Sigmoid colon (tissue), 4 donors: ENCODE results near the gene PDZD4.

Experiments used
- EP300 ChIP-seq, 4 donors: sonication (generic); formaldehyde crosslinking; IDR thresholded peaks; one replicate each; pipeline ENCODE4 v1.6.1; 2017; ENCODE audit warnings: antibody characterized with exemption in 4 of 4
- POLR2A ChIP-seq, 2 donors: fragments of 450-650 bp; IDR thresholded peaks; one replicate each; pipeline ENCODE4 v1.6.1; 2016; ENCODE audit warnings: antibody characterized with exemption in 2 of 2, mild to moderate bottlenecking in 2 of 2, moderate library complexity in 2 of 2
- TF ChIP-seq, protein P1 (sequence below), 4 experiments: fragments of 450-650 bp in 3 of 4; fragments of 200-600 bp in 1 of 4; IDR thresholded peaks; one replicate each; pipeline ENCODE4 v1.5.1; 2016 to 2019; ENCODE audit warnings: antibody characterized with exemption in 4 of 4, mild to moderate bottlenecking in 3 of 4, moderate library complexity in 2 of 4

DNA sequence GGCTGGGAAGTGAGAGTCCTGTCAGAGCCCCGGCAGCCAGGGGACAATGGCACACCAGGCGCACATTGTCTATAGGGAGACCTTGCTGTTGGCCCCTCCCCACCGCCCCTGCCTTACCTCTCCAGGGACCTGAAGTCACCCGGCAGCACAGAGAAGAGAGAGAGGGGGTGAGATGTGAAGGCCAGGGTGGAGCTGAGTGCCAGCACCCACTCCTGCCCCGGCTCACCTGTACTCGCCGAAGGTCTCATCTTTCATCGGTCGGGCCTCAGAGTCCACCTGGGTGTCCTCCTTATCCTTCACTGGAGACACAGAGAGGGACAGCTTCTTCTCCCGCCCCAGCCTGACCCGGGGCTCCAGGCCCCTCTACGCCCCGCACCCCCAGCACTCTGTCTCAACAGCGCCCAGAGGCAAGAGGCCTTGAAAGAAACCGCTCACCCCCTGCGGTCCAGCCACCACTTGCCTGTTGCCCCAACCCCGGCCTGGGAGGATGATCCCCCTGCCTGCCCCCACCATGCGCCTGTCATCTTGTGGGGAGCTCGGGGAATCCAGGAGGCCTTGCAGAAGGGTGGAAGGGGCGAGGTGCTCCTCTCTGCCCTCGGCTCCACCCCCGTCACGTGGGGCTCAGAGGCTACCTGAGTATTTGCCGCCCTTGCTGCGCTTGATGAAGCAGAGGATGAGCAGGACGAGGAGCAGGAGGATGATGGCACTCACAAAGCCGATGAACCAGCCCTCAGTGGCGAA lies 33.1 kb upstream of the PDZD4 start:
- TF ChIP-seq, protein P1, sequence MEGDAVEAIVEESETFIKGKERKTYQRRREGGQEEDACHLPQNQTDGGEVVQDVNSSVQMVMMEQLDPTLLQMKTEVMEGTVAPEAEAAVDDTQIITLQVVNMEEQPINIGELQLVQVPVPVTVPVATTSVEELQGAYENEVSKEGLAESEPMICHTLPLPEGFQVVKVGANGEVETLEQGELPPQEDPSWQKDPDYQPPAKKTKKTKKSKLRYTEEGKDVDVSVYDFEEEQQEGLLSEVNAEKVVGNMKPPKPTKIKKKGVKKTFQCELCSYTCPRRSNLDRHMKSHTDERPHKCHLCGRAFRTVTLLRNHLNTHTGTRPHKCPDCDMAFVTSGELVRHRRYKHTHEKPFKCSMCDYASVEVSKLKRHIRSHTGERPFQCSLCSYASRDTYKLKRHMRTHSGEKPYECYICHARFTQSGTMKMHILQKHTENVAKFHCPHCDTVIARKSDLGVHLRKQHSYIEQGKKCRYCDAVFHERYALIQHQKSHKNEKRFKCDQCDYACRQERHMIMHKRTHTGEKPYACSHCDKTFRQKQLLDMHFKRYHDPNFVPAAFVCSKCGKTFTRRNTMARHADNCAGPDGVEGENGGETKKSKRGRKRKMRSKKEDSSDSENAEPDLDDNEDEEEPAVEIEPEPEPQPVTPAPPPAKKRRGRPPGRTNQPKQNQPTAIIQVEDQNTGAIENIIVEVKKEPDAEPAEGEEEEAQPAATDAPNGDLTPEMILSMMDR (IDR thresholded peaks at IDR 0.05): no peak
- no peak for TF ChIP-seq POLR2A (IDR thresholded peaks at IDR 0.05)
- no peak for TF ChIP-seq EP300 (IDR thresholded peaks at IDR 0.05)
